KMS-11 (cell line): ENCODE measurements around the gene MAGI2.

Source experiments
- H2AFZ ChIP-seq: fragments of 200-600 bp; sonication (generic); 2 replicates; pipeline ENCODE4 v1.6.1; 2016; ENCODE audit warnings: antibody characterized with exemption, mixed run types, low read depth
- H3K27ac ChIP-seq: fragments of 200-600 bp; sonication (generic); 2 replicates; pipeline ENCODE4 v1.6.1; 2016; ENCODE audit warnings: mild to moderate bottlenecking, mixed run types
- H3K27me3 ChIP-seq: fragments of 200-600 bp; sonication (generic); 2 replicates; pipeline ENCODE4 v1.6.1; 2017; ENCODE audit warnings: mild to moderate bottlenecking, low read depth, mixed run types, moderate library complexity; ENCODE audit not compliant: insufficient read depth
- H3K36me3 ChIP-seq: fragments of 200-600 bp; sonication (generic); 2 replicates; pipeline ENCODE4 v1.6.1; 2017; ENCODE audit warnings: mild to moderate bottlenecking, mixed run types; ENCODE audit not compliant: insufficient read depth
- H3K4me1 ChIP-seq: fragments of 200-600 bp; sonication (generic); 2 replicates; pipeline ENCODE4 v1.6.1; 2016; ENCODE audit warnings: mild to moderate bottlenecking, low read depth, mixed run types; ENCODE audit not compliant: poor library complexity, severe bottlenecking
- H3K4me2 ChIP-seq: fragments of 200-600 bp; sonication (generic); 2 replicates; pipeline ENCODE4 v1.7.0; 2016; ENCODE audit warnings: mild to moderate bottlenecking, mixed run types
- H3K4me3 ChIP-seq: fragments of 200-600 bp; sonication (generic); IDR thresholded peaks from 2 replicates; pipeline ENCODE4 v1.6.1; 2017; ENCODE audit warnings: low read depth, low read length, mixed read lengths; ENCODE audit not compliant: insufficient read depth
- H3K79me2 ChIP-seq: fragments of 200-600 bp; sonication (generic); 2 replicates; pipeline ENCODE4 v1.6.1; 2016; ENCODE audit warnings: low read depth, mixed run types; ENCODE audit not compliant: insufficient read depth
- H3K9ac ChIP-seq: fragments of 200-600 bp; sonication (generic); 2 replicates; pipeline ENCODE4 v1.6.1; 2016; ENCODE audit warnings: mild to moderate bottlenecking, mixed run types
- H4K20me1 ChIP-seq: fragments of 200-600 bp; sonication (generic); 2 replicates; pipeline ENCODE4 v1.6.1; 2016; ENCODE audit warnings: mild to moderate bottlenecking, mixed run types; ENCODE audit not compliant: insufficient read depth
- CTCF ChIP-seq: fragments of 200-600 bp; sonication (generic); conservative IDR thresholded peaks from 2 replicates; pipeline ENCODE4 v1.6.1; 2017; ENCODE audit warnings: low read depth, mild to moderate bottlenecking, antibody characterized with exemption, low read length, moderate library complexity, mixed read lengths

Gene MAGI2

GRCh38 chr7:78792006-78792405, 661.5 kb downstream of the MAGI2 start:
- TF ChIP-seq CTCF = no peak
- no peak overlapping the region for H3K4me2 ChIP-seq
- H3K27me3 ChIP-seq = no peaks in the 10 kb centered on the region
- no peak overlapping the region for H3K9ac ChIP-seq
- H3K36me3 ChIP-seq = no peaks in the 10 kb centered on the region
- no peaks in the 10 kb centered on the region for H3K79me2 ChIP-seq
- no peaks in the 10 kb centered on the region for H4K20me1 ChIP-seq
- no peaks in the 10 kb centered on the region for H3K4me1 ChIP-seq
- no peak overlapping the region for H3K27ac ChIP-seq
- no peak overlapping the region for H3K4me3 ChIP-seq
- no peak overlapping the region for H2AFZ ChIP-seq

GRCh38 chr7:78788464-78788863, 665.0 kb downstream of the MAGI2 start:
- Histone ChIP-seq H3K27me3 (no peaks in the 10 kb centered on the region), H3K9ac (no peak overlapping the region), H4K20me1 (no peaks in the 10 kb centered on the region), H2AFZ (no peak overlapping the region), H3K79me2 (no peaks in the 10 kb centered on the region), H3K4me2 (no peak overlapping the region), H3K27ac (no peak overlapping the region), H3K4me3 (no peak overlapping the region), H3K4me1 (no peaks in the 10 kb centered on the region), H3K36me3 (no peaks in the 10 kb centered on the region)
- TF ChIP-seq CTCF = no peak

GRCh38 chr7:78787854-78788253, 665.6 kb downstream of the MAGI2 start:
- Histone ChIP-seq H3K4me1 (no peaks in the 10 kb centered on the region), H3K79me2 (no peaks in the 10 kb centered on the region), H3K27me3 (no peaks in the 10 kb centered on the region), H3K4me3 (no peak overlapping the region), H3K27ac (no peak overlapping the region), H3K9ac (no peak overlapping the region), H3K36me3 (no peaks in the 10 kb centered on the region), H3K4me2 (no peak overlapping the region), H2AFZ (no peak overlapping the region), H4K20me1 (no peaks in the 10 kb centered on the region)
- no peak for TF ChIP-seq CTCF

- TF ChIP-seq CTCF = no peak
- no peaks in the 10 kb centered on the region for H3K36me3 ChIP-seq
- no peak overlapping the region for H3K4me2 ChIP-seq
- no peaks in the 10 kb centered on the region for H3K79me2 ChIP-seq
- H4K20me1 ChIP-seq = no peaks in the 10 kb centered on the region
- no peak overlapping the region for H2AFZ ChIP-seq
- no peak overlapping the region for H3K27ac ChIP-seq
- H3K9ac ChIP-seq = no peak overlapping the region
- H3K27me3 ChIP-seq = no peaks in the 10 kb centered on the region
- no peak overlapping the region for H3K4me3 ChIP-seq
- H3K4me1 ChIP-seq = no peaks in the 10 kb centered on the region
Observed at GRCh38 chr7:78786055-78786454, 667.4 kb downstream of the MAGI2 start.
